MCF 10A (cell line): ENCODE measurements around the gene GPR25. TPM values are rescaled to one million over a fixed set of nuclear protein-coding genes. Genes with fewer than 3 reads are reported as not detected.
A peak's percentile ranks its signal among the peaks of the same experiment; 100 is the strongest.

Source experiments
- BruUV-seq: library from RNA; stranded (reverse); fragments of 400-500 nt; replicated peaks from 2 replicates; lab custom pipeline; 2021; lab: Mats Ljungman, UMichigan
- CTCF ChIA-PET: fragments of 300-600 bp; sonication (Branson Sonifier 250); formaldehyde crosslinking; extraction: SDS; loops from one replicate; lab custom pipeline; 2021; ENCODE audit warnings: antibody characterized with exemption, inconsistent platforms; lab: Yijun Ruan, JAX
- POLR2A ChIA-PET: fragments of 300-600, 350-650 bp; sonication (Branson Sonifier 250); formaldehyde crosslinking; extraction: SDS; loops from one replicate; lab custom pipeline; 2020; ENCODE audit warnings: antibody characterized with exemption, inconsistent platforms; lab: Yijun Ruan, JAX
- DNase-seq: peaks from one replicate; pipeline ENCODE4 v3.0.0-alpha.2; 2018; ENCODE audit not compliant: unreplicated experiment
- H3K27ac Mint-ChIP-seq: one replicate; pipeline ENCODE4 v1.8.0; 2022; ENCODE audit warnings: mild to moderate bottlenecking, low read depth, mixed read lengths; ENCODE audit not compliant: unreplicated experiment
- H3K27me3 Mint-ChIP-seq: one replicate; pipeline ENCODE4 v1.8.0; 2022; ENCODE audit warnings: mixed read lengths; ENCODE audit not compliant: insufficient read depth, unreplicated experiment
- H3K36me3 Mint-ChIP-seq: one replicate; pipeline ENCODE4 v1.8.0; 2022; ENCODE audit warnings: mild to moderate bottlenecking, moderate library complexity, mixed read lengths; ENCODE audit not compliant: insufficient read depth, unreplicated experiment
- H3K4me1 Mint-ChIP-seq: one replicate; pipeline ENCODE4 v1.8.0; 2022; ENCODE audit warnings: mixed read lengths; ENCODE audit not compliant: insufficient read depth, unreplicated experiment
- H3K4me3 Mint-ChIP-seq: one replicate; pipeline ENCODE4 v1.8.0; 2022; ENCODE audit warnings: mild to moderate bottlenecking, moderate library complexity, mixed read lengths; ENCODE audit not compliant: unreplicated experiment
- H3K9me3 Mint-ChIP-seq: one replicate; pipeline ENCODE4 v1.8.0; 2022; ENCODE audit warnings: mixed read lengths; ENCODE audit not compliant: unreplicated experiment
- intact Hi-C: fragments of 100-400 bp; cut with micrococcal nuclease; formaldehyde crosslinking; loops from 2 replicates; pipeline ENCODE4 v1.14.1; 2022
- total RNA-seq: library from RNA; stranded (reverse); gene quantifications from 2 replicates; pipeline ENCODE4 v1.2.3, GENCODE V29; 2022
- TF ChIP-seq, protein P1 (sequence below): fragments of 200-600 bp; IDR thresholded peaks from one replicate; pipeline ENCODE4 v1.8.0; 2022; ENCODE audit warnings: antibody characterized with exemption, mild to moderate bottlenecking; ENCODE audit not compliant: unreplicated experiment

The GPR25 gene
- total RNA-seq, 1 experiment from 2014 or later = 0.68 TPM

DNA sequence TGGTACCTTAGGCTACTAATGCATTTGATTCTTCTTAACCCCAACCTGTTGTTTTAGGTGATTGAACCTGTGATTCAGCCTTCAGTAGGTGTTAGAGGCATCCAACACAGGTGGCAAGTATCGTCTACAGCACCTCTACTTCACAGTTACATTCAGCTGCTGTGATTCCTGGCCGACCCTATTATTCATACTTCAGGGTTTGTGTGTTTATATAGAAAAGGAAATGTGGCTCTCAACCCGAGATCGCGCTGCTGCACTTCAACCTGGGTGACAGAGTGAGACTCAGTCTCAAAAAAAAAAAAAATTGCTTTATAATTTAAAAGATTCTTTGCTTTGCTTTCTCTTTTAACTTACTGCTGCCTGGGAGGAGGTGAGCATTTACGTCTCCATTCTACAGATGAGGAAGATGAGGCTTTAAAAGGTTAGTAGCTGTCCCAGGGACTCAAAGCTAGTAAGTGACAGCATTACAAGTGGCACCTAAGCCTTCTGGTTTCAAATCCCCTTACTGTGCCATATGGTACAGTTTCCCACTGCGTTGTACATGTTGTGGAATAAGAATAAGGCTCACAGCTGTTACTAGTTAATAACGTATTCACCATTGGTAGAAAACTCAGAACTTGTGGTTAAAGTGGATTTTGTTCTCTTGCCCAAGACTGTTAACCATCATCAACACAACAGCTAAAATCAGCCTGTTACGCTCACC, 9.9 kb upstream of the GPR25 start:
- intact Hi-C loops = no loop called here
- Mint-ChIP-seq H3K4me1 (no peaks in the 10 kb centered on the region), H3K36me3 (peaks cover 77% of the 10 kb centered on the region), H3K4me3 (no peak overlapping the region), H3K27ac (peak overlapping the region; percentile 9), H3K9me3 (no peaks in the 10 kb centered on the region), H3K27me3 (no peaks in the 10 kb centered on the region)
- no TSS peak for BruUV-seq
- TF ChIP-seq, protein P1, sequence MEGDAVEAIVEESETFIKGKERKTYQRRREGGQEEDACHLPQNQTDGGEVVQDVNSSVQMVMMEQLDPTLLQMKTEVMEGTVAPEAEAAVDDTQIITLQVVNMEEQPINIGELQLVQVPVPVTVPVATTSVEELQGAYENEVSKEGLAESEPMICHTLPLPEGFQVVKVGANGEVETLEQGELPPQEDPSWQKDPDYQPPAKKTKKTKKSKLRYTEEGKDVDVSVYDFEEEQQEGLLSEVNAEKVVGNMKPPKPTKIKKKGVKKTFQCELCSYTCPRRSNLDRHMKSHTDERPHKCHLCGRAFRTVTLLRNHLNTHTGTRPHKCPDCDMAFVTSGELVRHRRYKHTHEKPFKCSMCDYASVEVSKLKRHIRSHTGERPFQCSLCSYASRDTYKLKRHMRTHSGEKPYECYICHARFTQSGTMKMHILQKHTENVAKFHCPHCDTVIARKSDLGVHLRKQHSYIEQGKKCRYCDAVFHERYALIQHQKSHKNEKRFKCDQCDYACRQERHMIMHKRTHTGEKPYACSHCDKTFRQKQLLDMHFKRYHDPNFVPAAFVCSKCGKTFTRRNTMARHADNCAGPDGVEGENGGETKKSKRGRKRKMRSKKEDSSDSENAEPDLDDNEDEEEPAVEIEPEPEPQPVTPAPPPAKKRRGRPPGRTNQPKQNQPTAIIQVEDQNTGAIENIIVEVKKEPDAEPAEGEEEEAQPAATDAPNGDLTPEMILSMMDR = no peak
- CTCF ChIA-PET = interaction anchor here (0.6 to 1.0 kb wide), 3 partner anchors 11 to 323 kb away, joined by 3 to 4 read pairs (median 4); no protein-coding TSS in a partner anchor
- DNase-seq = no peak
- POLR2A ChIA-PET = interaction anchor here (0.6 to 1.6 kb wide), 3 partner anchors 12 to 228 kb away, joined by 3 to 5 read pairs (median 5); no protein-coding TSS in a partner anchor

DNA sequence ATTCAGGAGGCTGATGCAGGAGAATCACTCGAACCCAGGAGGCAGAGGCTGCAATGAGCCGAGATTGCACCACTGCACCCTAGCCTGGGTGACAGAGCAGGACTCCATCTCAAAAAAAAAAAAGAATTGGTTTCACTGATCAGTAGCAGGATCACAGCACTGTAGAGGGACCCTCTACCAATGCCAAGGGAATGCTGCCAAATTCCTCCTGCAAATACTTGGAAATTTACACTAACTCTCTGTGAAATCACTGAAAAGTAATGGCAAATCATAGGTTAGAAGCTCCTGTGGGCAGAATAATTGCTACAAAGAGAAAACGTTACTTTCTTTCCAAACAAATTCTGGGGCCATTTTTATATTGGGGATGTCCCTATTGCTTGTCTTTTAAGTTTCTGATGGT, 6.7 kb upstream of the GPR25 start:
- TF ChIP-seq, protein P1 = no peak
- no TSS peak for BruUV-seq
- Mint-ChIP-seq H3K27me3 (no peaks in the 10 kb centered on the region), H3K27ac (no peak overlapping the region), H3K9me3 (no peaks in the 10 kb centered on the region), H3K4me1 (no peaks in the 10 kb centered on the region), H3K4me3 (no peak overlapping the region), H3K36me3 (peaks cover 62% of the 10 kb centered on the region)
- CTCF ChIA-PET = interaction anchor here (0.5 to 2.3 kb wide), 15 partner anchors 11 to 358 kb away, joined by 3 to 7 read pairs (median 4); partner anchors contain the start of gene INAVA
- intact Hi-C loops = no loop called here
- DNase-seq = no peak
- POLR2A ChIA-PET = interaction anchor here (0.6 to 1.9 kb wide), 6 partner anchors 13 to 100 kb away, joined by 3 to 6 read pairs (median 4); no protein-coding TSS in a partner anchor

DNA sequence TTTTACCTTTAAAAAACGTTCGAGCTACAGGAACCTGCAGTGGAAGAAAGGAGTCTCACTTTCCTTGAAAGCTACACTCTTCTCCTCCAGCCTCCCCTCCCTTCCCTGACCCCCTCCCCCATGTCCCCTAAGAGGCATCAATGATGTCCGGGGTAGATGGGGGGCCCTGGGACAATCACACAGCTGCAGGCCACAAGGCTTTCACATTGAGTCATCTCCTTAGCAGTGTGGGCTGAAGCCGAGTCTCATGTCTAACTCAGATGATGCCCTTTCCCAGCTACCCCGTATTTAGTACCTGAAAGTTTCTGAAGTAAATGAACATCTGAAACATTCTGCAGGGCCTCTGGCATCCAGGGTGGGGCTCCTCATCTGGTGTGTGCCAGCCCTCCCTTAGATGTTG, 6.3 kb upstream of the GPR25 start:
- no peak for DNase-seq
- Mint-ChIP-seq H3K36me3 (peaks cover 58% of the 10 kb centered on the region), H3K4me3 (no peak overlapping the region), H3K27me3 (no peaks in the 10 kb centered on the region), H3K27ac (no peak overlapping the region), H3K9me3 (no peaks in the 10 kb centered on the region), H3K4me1 (no peaks in the 10 kb centered on the region)
- CTCF ChIA-PET = interaction anchor here (0.5 to 2.3 kb wide), 12 partner anchors 11 to 358 kb away, joined by 3 to 7 read pairs (median 4); partner anchors contain the start of gene INAVA
- no TSS peak for BruUV-seq
- TF ChIP-seq, protein P1 = no peak
- POLR2A ChIA-PET = interaction anchor here (0.6 to 1.9 kb wide), 6 partner anchors 13 to 100 kb away, joined by 3 to 6 read pairs (median 4); no protein-coding TSS in a partner anchor
- intact Hi-C loops = no loop called here
